Spleen (tissue), 11 donors: ENCODE results near the gene GRK5. TPM values are rescaled to one million over a fixed set of nuclear protein-coding genes. Genes with fewer than 3 reads are reported as not detected.

Experiments
- DNase-seq: peaks from one replicate; pipeline ENCODE4 v3.0.0-alpha.2; 2020
- H3K27ac ChIP-seq, 8 donors: fragments of 200-600 bp; sonication (generic) in 7 of 8; 1 replicate in 4 of 8; 2 replicates in 4 of 8; pipeline versions ENCODE4 v1.5.0 to v1.8.0; 2016 to 2021; ENCODE audit warnings: inconsistent platforms in 4 of 8, mild to moderate bottlenecking in 4 of 8, moderate library complexity in 1 of 8
- H3K27me3 ChIP-seq, 7 donors: fragments of 200-600 bp; sonication (generic) in 6 of 7; replicated peaks in 1 of 7; 1 replicate in 4 of 7; 2 replicates in 3 of 7; pipeline versions ENCODE4 v1.5.0 to v1.8.0; 2016 to 2021; ENCODE audit warnings: inconsistent platforms in 3 of 7, mild to moderate bottlenecking in 1 of 7
- H3K36me3 ChIP-seq, 6 donors: fragments of 200-600 bp; sonication (generic) in 5 of 6; 1 replicate in 4 of 6; 2 replicates in 2 of 6; pipeline versions ENCODE4 v1.5.0 to v1.8.0; 2016 to 2021; ENCODE audit warnings: inconsistent platforms in 2 of 6
- H3K4me1 ChIP-seq, 6 donors: fragments of 200-600 bp; sonication (generic) in 5 of 6; 1 replicate in 3 of 6; 2 replicates in 3 of 6; pipeline versions ENCODE4 v1.5.0 to v1.8.0; 2016 to 2021; ENCODE audit warnings: inconsistent platforms in 3 of 6
- H3K4me3 ChIP-seq, 8 donors: fragments of 200-600 bp; sonication (generic) in 7 of 8; 1 replicate in 4 of 8; 2 replicates in 4 of 8; pipeline versions ENCODE4 v1.5.0 to v1.8.0; 2016 to 2021; ENCODE audit warnings: inconsistent platforms in 4 of 8, mild to moderate bottlenecking in 4 of 8, moderate library complexity in 2 of 8
- H3K9me3 ChIP-seq, 8 donors: fragments of 200-600 bp; sonication (generic) in 7 of 8; 1 replicate in 4 of 8; 2 replicates in 4 of 8; pipeline versions ENCODE4 v1.5.0 to v1.8.0; 2016 to 2021; ENCODE audit warnings: inconsistent platforms in 4 of 8
- POLR2A ChIP-seq, 3 donors: fragments of 450-650 bp; IDR thresholded peaks; one replicate each; pipeline ENCODE4 v1.5.1; 2017; ENCODE audit warnings: antibody characterized with exemption in 3 of 3, mild to moderate bottlenecking in 1 of 3
- POLR2AphosphoS5 ChIP-seq, 3 donors: sonication (generic); formaldehyde crosslinking; IDR thresholded peaks; one replicate each; pipeline ENCODE4 v1.5.1; 2017; ENCODE audit warnings: antibody characterized with exemption in 3 of 3
- WGBS, 5 donors: extraction: QIAGEN DNeasy Blood & Tissue Kit in 3 of 5; methylation state at CpG; one replicate each; pipeline versions ENCODE4 v1.1.5 to v1.1.7; 2013 to 2018; 5-methylcytosine and 5-hydroxymethylcytosine counted together
- intact Hi-C: fragments of 100-400 bp; cut with DNase I; formaldehyde crosslinking; loops from one replicate; pipeline ENCODE4 v1.15.0; 2023; ENCODE audit warnings: low total_unique reads
- polyA plus RNA-seq, 3 donors: library from polyadenylated mRNA; stranded (reverse); fragments of 200-250 nt; gene quantifications; one replicate each; pipeline ENCODE4 v1.2.1, GENCODE V29; 2013
- total RNA-seq, 7 donors: library from RNA; depleted of rRNA in 3 of 7; stranded (reverse); fragments of >200 nt in 3 of 7; fragmentation: NEBNext Ultra II Directional in 4 of 7; extraction: Animal tissue kit (Norgen Biotek cat#: 25700) in 4 of 7; gene quantifications; one replicate each; pipeline versions ENCODE4 v1.1.0 to v1.2.1, GENCODE V29; 2016 to 2021
- TF ChIP-seq, protein P1 (sequence below), 11 experiments: fragments of 200-600 bp in 7 of 11; fragments of 450-650 bp in 4 of 11; sonication (generic) in 4 of 11; IDR thresholded peaks in 8 of 11; conservative IDR thresholded peaks in 3 of 11; 1 replicate in 7 of 11; 2 replicates in 4 of 11; pipeline versions ENCODE4 v1.4.0 to v1.8.0; 2016 to 2021; ENCODE audit warnings: antibody characterized with exemption in 11 of 11, inconsistent platforms in 4 of 11, mild to moderate bottlenecking in 1 of 11
- donor health status: healthy with polysubstance abuse.
- donor health status: DM: no; HTN: no; CAD: no; lungs with moderate emphysema.
- donor health status: DM: no; HTN: no; CAD: no.
- donor health status: Bipolar disorder and iron deficiency.
- donor health status: healthy.
- donor health status: DM: no; HTN: no; CAD: no.
- donor health status: DM: yes; HTN: yes; CAD: no.

The GRK5 gene
- total and polyA plus RNA-seq, 10 donors, result 15.5 to 85.2 (median 52.1) TPM

DNA sequence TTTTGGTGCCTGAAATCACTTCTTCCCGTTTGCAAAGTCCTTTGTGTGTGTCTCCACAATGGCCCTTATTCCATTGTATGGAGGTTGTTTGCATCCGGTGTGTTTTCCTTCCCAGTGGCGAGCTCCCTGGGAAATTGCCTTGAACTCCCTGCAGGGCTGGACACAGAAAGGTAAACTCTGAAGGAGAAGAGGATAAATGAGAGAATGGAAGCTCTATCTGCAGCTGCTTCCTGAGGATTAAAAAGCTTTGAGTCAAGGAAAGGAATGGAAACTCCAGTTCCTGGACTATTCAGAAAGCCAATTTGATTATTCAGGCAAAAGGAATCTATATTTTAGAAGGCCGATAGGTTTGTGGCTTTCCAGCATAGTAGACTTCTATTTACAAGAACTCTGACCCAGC, 4.4 kb upstream of the GRK5 start:
- TF ChIP-seq, protein P1, sequence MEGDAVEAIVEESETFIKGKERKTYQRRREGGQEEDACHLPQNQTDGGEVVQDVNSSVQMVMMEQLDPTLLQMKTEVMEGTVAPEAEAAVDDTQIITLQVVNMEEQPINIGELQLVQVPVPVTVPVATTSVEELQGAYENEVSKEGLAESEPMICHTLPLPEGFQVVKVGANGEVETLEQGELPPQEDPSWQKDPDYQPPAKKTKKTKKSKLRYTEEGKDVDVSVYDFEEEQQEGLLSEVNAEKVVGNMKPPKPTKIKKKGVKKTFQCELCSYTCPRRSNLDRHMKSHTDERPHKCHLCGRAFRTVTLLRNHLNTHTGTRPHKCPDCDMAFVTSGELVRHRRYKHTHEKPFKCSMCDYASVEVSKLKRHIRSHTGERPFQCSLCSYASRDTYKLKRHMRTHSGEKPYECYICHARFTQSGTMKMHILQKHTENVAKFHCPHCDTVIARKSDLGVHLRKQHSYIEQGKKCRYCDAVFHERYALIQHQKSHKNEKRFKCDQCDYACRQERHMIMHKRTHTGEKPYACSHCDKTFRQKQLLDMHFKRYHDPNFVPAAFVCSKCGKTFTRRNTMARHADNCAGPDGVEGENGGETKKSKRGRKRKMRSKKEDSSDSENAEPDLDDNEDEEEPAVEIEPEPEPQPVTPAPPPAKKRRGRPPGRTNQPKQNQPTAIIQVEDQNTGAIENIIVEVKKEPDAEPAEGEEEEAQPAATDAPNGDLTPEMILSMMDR (IDR thresholded peaks at IDR 0.05 in 8 of 11, conservative IDR thresholded peaks at IDR 0.05 in 3 of 11), result no peak
- TF ChIP-seq POLR2AphosphoS5 (IDR thresholded peaks at IDR 0.05), result peak in 1 of 3 donors; percentile 42
- Histone ChIP-seq H3K27me3 (no peaks in the 10 kb centered on the region), H3K4me3 (no peak overlapping the region), H3K9me3 (no peaks in the 10 kb centered on the region), H3K4me1 (peaks cover 9 to 47% (median 16%) of the 10 kb centered on the region in 6 donors), H3K27ac (peak overlapping the region in 6 of 8 donors; percentile 26 to 58 (median 48)), H3K36me3 (no peaks in the 10 kb centered on the region)
- no peak for DNase-seq
- intact Hi-C loops, result loop anchor here (5.0 kb wide), 1 partner anchor 244 kb away; no protein-coding TSS in a partner anchor
- WGBS, 5 donors, result 67 to 78% (median 74%) methylated on average over 4 of the region's 4 CpGs

DNA sequence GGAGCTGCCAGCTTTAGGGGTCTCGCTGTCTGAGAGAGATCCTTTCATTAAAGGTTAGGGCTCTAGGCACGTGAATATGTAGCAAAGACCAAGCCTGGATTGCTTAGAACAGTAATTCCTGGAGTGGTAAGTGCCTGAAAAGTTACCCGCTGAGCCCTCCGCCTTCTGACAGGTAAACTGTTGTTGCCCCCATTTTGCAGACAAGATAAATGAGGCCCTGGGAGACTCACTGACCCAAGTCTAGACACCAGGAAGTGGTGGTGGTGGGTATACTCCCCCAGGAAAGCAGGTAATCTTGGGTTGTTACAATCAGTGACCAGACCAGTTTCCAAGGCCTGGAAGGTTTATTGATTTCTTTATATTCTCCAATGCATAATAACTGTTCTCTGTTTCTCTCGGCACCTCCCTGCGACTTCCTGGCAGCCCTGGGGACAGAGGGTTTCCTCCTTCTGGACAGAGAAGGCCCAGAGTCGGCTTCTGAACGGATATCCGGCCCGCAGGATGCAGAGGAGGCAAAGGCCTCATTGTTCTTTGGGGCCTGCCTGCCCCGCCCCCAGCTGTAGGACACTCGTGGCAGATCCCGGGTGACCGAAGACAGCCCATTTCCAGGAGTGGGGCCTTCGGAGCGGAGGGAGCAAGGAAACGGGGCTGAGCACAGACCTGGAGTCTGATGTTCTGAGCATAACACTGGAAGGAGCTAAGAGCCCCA, 1.3 kb upstream of the GRK5 start:
- Histone ChIP-seq H3K4me3 (peak overlapping the region; percentile 43 to 96 (median 86)), H3K36me3 (no peaks in the 10 kb centered on the region), H3K4me1 (peaks cover 7 to 59% (median 40%) of the 10 kb centered on the region in 6 donors), H3K27me3 (no peaks in the 10 kb centered on the region), H3K9me3 (no peaks in the 10 kb centered on the region), H3K27ac (peak overlapping the region; percentile 91 to 99 (median 97))
- intact Hi-C loops, result loop anchor here (5.0 kb wide), 2 partner anchors 101 to 211 kb away; no protein-coding TSS in a partner anchor
- peak; percentile 93 for DNase-seq
- WGBS, 5 donors, result 20 to 30% (median 23%) methylated on average over 17 of the region's 17 CpGs
- TF ChIP-seq POLR2AphosphoS5 (IDR thresholded peaks at IDR 0.05), result peak; percentile 73 to 80 (median 79)
- TF ChIP-seq, protein P1 (IDR thresholded peaks at IDR 0.05 in 8 of 11, conservative IDR thresholded peaks at IDR 0.05 in 3 of 11), result no peak

DNA sequence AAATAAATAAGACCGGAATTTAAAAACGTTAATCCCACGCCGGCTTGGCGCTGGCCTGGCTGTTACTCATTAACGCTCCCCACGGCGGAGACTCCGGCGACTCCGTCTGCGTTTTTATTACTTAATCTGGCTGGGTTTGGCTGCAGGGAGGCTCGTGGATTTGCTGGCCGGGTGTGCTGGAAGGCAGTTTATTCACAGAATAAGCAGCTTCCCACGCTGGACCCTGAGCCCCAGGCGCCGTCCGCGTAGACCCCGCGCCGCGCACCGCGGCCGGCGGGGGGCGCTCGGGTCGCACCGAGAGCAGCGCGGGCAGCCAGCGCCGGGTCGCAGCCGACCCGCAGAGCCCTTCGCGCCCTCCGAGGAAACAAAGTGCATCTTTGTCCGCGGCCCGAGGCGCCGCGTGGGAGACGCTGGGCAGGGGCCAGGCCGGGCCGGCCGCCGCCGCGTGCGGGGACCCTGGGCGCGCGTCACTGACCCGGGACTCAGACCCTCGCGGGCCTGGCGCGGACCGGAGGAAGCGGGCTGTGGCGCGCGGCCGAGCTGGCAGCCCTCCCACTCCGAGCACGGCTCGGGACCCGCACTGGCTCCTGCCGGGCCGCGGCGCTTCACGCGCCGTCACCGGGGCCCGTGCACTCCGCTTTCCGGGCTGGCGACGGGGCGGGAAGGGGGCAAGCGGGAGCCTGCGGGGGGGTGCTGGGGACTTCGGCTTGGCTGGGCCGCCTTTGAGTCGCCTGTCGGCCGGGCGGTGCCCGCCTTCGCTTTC, 587 bp upstream of the GRK5 start:
- Histone ChIP-seq H3K4me3 (peak overlapping the region; percentile 43 to 96 (median 86)), H3K9me3 (no peaks in the 10 kb centered on the region), H3K27ac (peak overlapping the region; percentile 91 to 99 (median 97)), H3K36me3 (no peaks in the 10 kb centered on the region), H3K4me1 (peaks cover 14 to 67% (median 48%) of the 10 kb centered on the region in 6 donors), H3K27me3 (no peaks in the 10 kb centered on the region)
- WGBS, 5 donors, result 0 to 1% (median 0%) methylated on average over 44 to 97 of the region's 97 CpGs
- TF ChIP-seq POLR2A (IDR thresholded peaks at IDR 0.05) (peak in 1 of 3 donors; percentile 18), POLR2AphosphoS5 (IDR thresholded peaks at IDR 0.05) (peak in 1 of 3 donors; percentile 3)
- TF ChIP-seq, protein P1 (IDR thresholded peaks at IDR 0.05 in 8 of 11, conservative IDR thresholded peaks at IDR 0.05 in 3 of 11), result peak in 10 of 11 experiments; percentile 27 to 93 (median 84)
- intact Hi-C loops, result loop anchor here (5.0 kb wide), 2 partner anchors 101 to 211 kb away; no protein-coding TSS in a partner anchor
- DNase-seq, result peak; percentile 94
